Endothelial cell of umbilical vein (primary cell): ENCODE measurements around the gene PIK3CB.

ENCODE experiments used
- EZH2 ChIP-seq: IDR thresholded peaks from 2 replicates; pipeline ENCODE4 v1.6.1; 2012; ENCODE audit warnings: borderline replicate concordance, low read depth, mild to moderate bottlenecking, moderate library complexity, low read length, inconsistent platforms; ENCODE audit not compliant: severe bottlenecking
- GATA2 ChIP-seq: IDR thresholded peaks from 2 replicates; pipeline ENCODE4 v1.7.0; 2011; ENCODE audit warnings: low read depth, mild to moderate bottlenecking, moderate library complexity, mixed read lengths, low read length; ENCODE audit not compliant: insufficient read length, insufficient read depth
- JUN ChIP-seq: IDR thresholded peaks from 2 replicates; pipeline ENCODE4 v1.6.1; 2011; ENCODE audit warnings: borderline replicate concordance, low read depth; ENCODE audit not compliant: insufficient read length, insufficient read depth
- MYC ChIP-seq: IDR thresholded peaks from one replicate; pipeline ENCODE4 v1.6.1; 2011; ENCODE audit warnings: mild to moderate bottlenecking, low read depth, low read length
- POLR2A ChIP-seq: IDR thresholded peaks from 2 replicates; pipeline ENCODE4 v1.6.1; 2012; ENCODE audit warnings: low read depth, mild to moderate bottlenecking, control low read depth, low read length
- POLR2AphosphoS5 ChIP-seq: IDR thresholded peaks from 2 replicates; pipeline ENCODE4 v1.6.1; 2012; ENCODE audit warnings: low read depth, mild to moderate bottlenecking, control low read depth, low read length, moderate library complexity; ENCODE audit not compliant: insufficient read depth
- TF ChIP-seq, protein P1 (sequence below), 2 donors: IDR thresholded peaks; 1 replicate in 1 of 2; 2 replicates in 1 of 2; pipeline ENCODE4 v1.5.1; 2011; ENCODE audit warnings: low read length in 2 of 2, mild to moderate bottlenecking in 2 of 2, moderate library complexity in 2 of 2, control low read depth in 1 of 2, inconsistent platforms in 1 of 2, low read depth in 1 of 2; ENCODE audit not compliant: insufficient read depth in 1 of 2; ENCODE audit errors: extremely low read depth in 1 of 2

DNA sequence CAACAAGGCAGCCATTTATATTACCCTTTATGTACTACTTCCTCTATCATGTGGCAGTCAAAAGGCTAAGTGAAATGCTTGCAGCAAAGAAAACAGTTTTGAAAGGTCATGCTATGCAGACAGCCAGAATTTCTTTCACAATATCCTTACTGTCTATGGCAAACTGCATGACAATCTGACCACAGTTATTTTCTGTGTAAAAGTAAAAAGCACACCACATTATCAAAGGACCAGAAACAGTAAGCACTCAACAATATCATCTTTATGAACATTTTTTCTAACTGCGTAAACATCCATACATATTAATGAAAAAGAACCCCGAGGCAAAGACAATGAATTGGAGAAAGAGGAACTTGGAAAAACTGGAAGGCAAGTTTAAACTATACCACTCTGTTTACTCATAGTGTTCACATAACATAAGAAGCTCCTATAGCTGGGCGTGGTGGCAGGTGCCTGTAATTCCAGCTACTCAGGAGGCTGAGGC, 47.9 kb downstream of the PIK3CB start:
- TF ChIP-seq, protein P1, sequence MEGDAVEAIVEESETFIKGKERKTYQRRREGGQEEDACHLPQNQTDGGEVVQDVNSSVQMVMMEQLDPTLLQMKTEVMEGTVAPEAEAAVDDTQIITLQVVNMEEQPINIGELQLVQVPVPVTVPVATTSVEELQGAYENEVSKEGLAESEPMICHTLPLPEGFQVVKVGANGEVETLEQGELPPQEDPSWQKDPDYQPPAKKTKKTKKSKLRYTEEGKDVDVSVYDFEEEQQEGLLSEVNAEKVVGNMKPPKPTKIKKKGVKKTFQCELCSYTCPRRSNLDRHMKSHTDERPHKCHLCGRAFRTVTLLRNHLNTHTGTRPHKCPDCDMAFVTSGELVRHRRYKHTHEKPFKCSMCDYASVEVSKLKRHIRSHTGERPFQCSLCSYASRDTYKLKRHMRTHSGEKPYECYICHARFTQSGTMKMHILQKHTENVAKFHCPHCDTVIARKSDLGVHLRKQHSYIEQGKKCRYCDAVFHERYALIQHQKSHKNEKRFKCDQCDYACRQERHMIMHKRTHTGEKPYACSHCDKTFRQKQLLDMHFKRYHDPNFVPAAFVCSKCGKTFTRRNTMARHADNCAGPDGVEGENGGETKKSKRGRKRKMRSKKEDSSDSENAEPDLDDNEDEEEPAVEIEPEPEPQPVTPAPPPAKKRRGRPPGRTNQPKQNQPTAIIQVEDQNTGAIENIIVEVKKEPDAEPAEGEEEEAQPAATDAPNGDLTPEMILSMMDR (IDR thresholded peaks at IDR 0.05; ENCODE audit: extremely low read depth in 1 of 2, insufficient read depth in 1 of 2, low read depth in 1 of 2, low read length in 2 of 2): no peak
- TF ChIP-seq POLR2AphosphoS5 (no peak), EZH2 (no peak), MYC (no peak), POLR2A (no peak), JUN (no peak), GATA2 (no peak)
